ENCODE data around the gene AFAP1. TPM values are rescaled to one million over a fixed set of nuclear protein-coding genes. Genes with fewer than 3 reads are reported as not detected.

Gene AFAP1
- total and polyA plus RNA-seq, 2 of the 8 experiments (the other 6 are each of a cell fraction or from before 2014, with no cell fraction given) = 3.6 to 18.2 TPM

GRCh38 chr4:7773401-7774180, 166.1 kb downstream of the AFAP1 start (continued):
- TF ChIP-seq JUND (IDR thresholded peaks at IDR 0.05; ENCODE audit: low read length) = no peak
- no peak for TF ChIP-seq NRF1 (IDR thresholded peaks at IDR 0.05; ENCODE audit: low read depth, low read length)
- no peak for TF ChIP-seq BCL11A (IDR thresholded peaks at IDR 0.05; ENCODE audit: low read depth in 2 of 2, low read length in 2 of 2)

Data from H1 (cell line).